Prostate gland (tissue), 2 donors: ENCODE measurements around the gene SMIM41.

Source experiments
- POLR2A ChIP-seq: fragments of 450-650 bp; IDR thresholded peaks from one replicate; pipeline ENCODE4 v1.6.1; 2016; ENCODE audit warnings: antibody characterized with exemption, mild to moderate bottlenecking
- POLR2AphosphoS5 ChIP-seq: sonication (generic); formaldehyde crosslinking; IDR thresholded peaks from one replicate; pipeline ENCODE4 v1.6.1; 2017; ENCODE audit warnings: antibody characterized with exemption
- TF ChIP-seq, protein P1 (sequence below), 4 experiments: fragments of 200-600 bp in 2 of 4; fragments of 450-650 bp in 2 of 4; sonication (generic) in 2 of 4; IDR thresholded peaks; 1 replicate in 3 of 4; 2 replicates in 1 of 4; pipeline ENCODE4 v1.5.1; 2016 to 2019; ENCODE audit warnings: antibody characterized with exemption in 4 of 4, mild to moderate bottlenecking in 2 of 4, moderate library complexity in 2 of 4

- TF ChIP-seq, protein P1, sequence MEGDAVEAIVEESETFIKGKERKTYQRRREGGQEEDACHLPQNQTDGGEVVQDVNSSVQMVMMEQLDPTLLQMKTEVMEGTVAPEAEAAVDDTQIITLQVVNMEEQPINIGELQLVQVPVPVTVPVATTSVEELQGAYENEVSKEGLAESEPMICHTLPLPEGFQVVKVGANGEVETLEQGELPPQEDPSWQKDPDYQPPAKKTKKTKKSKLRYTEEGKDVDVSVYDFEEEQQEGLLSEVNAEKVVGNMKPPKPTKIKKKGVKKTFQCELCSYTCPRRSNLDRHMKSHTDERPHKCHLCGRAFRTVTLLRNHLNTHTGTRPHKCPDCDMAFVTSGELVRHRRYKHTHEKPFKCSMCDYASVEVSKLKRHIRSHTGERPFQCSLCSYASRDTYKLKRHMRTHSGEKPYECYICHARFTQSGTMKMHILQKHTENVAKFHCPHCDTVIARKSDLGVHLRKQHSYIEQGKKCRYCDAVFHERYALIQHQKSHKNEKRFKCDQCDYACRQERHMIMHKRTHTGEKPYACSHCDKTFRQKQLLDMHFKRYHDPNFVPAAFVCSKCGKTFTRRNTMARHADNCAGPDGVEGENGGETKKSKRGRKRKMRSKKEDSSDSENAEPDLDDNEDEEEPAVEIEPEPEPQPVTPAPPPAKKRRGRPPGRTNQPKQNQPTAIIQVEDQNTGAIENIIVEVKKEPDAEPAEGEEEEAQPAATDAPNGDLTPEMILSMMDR (IDR thresholded peaks at IDR 0.05), result no peak
- TF ChIP-seq POLR2A (no peak), POLR2AphosphoS5 (no peak)
Measured at GRCh38 chr12:52081263-52081733, 1.8 kb downstream of the SMIM41 start.
